Measurements from ENCODE around the gene DNAJB14.

Gene DNAJB14

GRCh38 chr4:99878604-99879003, 67.8 kb downstream of the DNAJB14 start:
- no peak overlapping the region for H3K4me3 ChIP-seq
- H3K27ac ChIP-seq = no peak overlapping the region

GRCh38 chr4:99876946-99877345, 69.5 kb downstream of the DNAJB14 start:
- Histone ChIP-seq H3K27ac (no peak overlapping the region), H3K4me3 (no peak overlapping the region)

GRCh38 chr4:99875071-99875470, 71.3 kb downstream of the DNAJB14 start:
- Histone ChIP-seq H3K4me3 (no peak overlapping the region), H3K27ac (no peak overlapping the region)

DNA sequence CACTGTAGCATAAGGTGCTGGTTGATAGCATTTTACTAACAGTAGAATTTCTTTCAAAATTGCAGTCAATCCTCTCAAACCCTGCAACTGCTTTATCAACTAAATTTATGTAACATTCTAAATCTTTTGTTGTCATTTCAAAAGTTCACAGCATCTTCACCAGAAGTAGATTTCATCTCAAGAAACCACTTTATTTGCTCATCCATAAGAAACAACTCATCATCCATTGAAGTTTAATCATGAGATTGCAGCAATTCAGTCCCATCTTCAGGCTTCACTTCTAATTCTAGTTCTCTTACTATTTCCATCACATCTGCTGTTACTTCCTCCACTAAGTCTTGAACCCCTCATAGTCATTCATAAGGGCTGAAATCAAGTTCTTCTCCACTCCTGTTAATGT, 73.8 kb downstream of the DNAJB14 start:
- H3K27ac ChIP-seq = no peak overlapping the region

DNA sequence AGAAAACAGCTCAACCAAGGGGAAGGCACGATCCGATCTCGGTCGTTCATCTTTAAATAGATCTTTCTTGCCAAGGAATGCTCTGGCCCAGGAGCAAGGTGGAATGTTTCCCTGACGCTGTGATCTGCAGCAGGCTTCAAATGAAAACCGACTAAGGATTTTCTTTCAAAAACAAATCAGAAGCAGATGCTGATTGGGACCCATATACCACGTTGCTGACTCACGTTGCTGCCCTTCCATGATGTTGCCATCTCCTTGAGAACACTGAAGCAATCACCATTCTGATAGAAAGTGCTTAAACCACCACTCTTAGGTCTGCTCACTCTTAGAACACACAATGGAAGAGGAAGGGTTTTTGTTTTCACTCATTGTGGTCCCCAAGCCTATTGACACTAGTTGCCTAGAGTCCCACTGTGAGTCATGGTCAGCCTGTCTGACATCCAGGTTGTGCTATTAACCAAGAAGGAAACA, 78.3 kb downstream of the DNAJB14 start:
- H3K27ac ChIP-seq = no peak overlapping the region
- no peak overlapping the region for H3K4me3 ChIP-seq

More for the DNA sequence above, 73.8 kb downstream of the DNAJB14 start:
- H3K4me3 ChIP-seq = no peak overlapping the region

DNA sequence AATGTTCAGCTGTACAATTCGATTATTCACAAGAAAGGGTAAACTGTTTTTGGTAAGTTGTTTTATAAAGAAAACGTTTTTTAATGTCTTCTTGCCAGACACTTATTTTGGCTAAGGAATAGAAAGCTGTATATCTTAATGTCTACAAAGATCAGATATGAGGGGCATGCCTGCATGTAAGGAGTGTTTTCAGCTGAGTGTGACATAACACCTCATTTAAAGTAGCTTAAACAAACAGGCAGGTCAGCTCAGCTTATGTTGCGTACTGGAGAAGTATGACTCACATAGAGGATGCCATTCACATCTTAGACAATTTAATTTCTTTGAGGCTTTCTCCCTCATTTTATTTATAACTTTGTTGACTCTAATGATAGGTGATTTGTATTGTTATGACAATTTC, 82.6 kb downstream of the DNAJB14 start:
- no peak overlapping the region for H3K4me3 ChIP-seq
- no peak overlapping the region for H3K27ac ChIP-seq

DNA sequence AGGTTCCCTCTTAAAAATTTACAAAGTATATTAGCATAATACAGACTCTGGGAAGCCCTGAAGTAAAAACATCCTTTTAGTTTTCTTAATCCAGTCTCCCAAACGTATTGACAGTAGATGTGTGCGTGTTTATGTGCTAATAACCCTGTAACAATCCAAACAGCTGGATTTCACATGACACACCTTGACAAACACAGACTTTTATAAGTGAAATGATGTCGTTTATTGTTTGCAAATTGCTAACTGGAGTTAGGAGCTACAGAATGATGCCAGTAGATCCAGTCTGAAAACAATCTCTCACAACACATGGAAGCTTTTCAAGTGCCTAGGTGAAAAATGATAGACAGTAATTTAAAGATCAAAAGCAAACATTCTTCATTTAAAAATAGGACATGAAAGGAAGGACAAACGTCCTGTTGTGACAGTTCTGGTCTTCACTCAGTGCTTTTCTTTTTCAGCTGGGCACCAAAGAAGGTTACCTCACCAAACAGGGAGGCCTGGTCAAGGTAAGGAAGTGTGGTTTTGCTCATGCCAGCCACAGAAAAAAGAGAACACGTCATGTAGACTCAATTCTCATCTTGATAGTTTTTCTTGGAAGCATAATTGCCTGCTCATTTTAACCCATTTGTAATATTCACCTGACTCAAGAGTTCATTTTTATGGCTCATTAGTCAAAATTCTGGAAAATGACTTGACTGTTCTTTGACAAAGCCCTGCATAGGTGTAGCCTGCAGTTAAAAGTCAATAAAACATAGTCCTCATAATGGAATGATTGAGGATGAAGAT, 85.1 kb downstream of the DNAJB14 start:
- H3K27ac ChIP-seq = no peak overlapping the region
- no peak overlapping the region for H3K4me3 ChIP-seq

DNA sequence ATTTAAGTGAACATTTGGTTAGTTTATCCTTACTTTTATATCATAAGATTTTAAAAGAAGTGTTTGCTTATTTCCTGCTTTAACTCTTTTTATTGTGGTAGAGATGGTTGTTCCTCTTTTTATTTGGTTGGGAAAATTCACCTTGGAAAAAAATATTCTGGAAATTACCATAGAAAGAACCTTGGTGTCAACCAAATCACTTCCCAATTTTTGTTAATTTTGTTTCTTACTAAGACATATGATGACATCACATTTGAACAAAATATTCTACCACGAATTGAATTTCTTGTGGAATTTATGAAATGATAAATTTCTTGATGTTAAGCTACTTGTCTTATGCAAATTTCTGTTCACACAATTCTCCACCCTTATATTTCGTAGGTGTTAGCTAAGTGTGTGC, 85.9 kb downstream of the DNAJB14 start:
- no peak overlapping the region for H3K4me3 ChIP-seq
- H3K27ac ChIP-seq = no peak overlapping the region

- Histone ChIP-seq H3K27ac (peak overlapping the region in 2 of 21 experiments; percentile 29 to 46), H3K4me3 (no peak overlapping the region)
Observed at GRCh38 chr4:99859618-99860017, 86.8 kb downstream of the DNAJB14 start.

DNA sequence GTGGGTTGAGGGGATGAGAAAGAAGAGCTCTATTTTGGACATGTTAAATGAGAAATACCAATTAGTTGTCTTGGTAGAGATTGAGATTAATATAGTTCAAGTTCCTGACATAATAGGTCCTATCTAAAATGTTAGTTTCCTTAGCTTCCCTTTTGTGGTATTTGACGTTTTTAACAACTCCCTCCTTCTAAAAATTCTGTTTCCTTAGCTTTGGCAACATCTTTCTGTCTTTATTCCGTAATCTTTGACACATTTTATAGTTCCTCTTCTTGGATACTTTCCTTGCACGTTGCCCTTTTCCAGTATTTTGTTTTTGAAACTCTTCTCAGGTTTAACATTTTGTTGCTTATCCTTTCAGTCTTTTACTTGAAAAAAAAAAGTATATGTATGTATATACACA, 89.1 kb downstream of the DNAJB14 start:
- Histone ChIP-seq H3K4me3 (no peak overlapping the region), H3K27ac (peak overlapping the region in 7 of 21 experiments; percentile 19 to 63 (median 57))

- Histone ChIP-seq H3K27ac (peak overlapping the region in 12 of 21 experiments; percentile 6 to 63 (median 42)), H3K4me3 (no peak overlapping the region)
Observed at GRCh38 chr4:99856166-99856565, 90.3 kb downstream of the DNAJB14 start.

- no peak overlapping the region for H3K4me3 ChIP-seq
- peak overlapping the region in 8 of 21 experiments; percentile 12 to 63 (median 43) for H3K27ac ChIP-seq
Observed at GRCh38 chr4:99855678-99856077, 90.7 kb downstream of the DNAJB14 start.

GRCh38 chr4:99853999-99854398, 92.4 kb downstream of the DNAJB14 start:
- Histone ChIP-seq H3K4me3 (no peak overlapping the region), H3K27ac (peak overlapping the region in 1 of 21 experiments; percentile 63)

DNA sequence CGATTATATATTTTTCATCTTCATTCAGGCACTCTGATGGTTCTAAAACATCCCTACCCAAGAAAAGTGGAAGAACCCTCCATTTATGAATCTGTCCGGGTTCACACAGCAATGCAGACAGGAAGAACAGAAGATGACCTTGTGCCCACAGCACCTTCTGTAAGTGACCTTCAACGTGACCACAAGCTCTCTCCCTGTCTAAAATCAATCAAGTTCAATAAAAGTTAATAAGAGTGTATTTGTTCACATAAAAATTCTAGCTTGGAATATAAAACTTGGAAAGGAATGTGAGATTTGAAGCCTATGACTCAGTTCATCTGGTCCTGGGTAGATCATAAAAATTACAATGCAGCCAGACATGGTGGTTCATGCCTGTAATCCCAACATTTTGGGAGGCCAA, 93.2 kb downstream of the DNAJB14 start:
- H3K4me3 ChIP-seq = no peak overlapping the region
- no peak overlapping the region for H3K27ac ChIP-seq

DNA sequence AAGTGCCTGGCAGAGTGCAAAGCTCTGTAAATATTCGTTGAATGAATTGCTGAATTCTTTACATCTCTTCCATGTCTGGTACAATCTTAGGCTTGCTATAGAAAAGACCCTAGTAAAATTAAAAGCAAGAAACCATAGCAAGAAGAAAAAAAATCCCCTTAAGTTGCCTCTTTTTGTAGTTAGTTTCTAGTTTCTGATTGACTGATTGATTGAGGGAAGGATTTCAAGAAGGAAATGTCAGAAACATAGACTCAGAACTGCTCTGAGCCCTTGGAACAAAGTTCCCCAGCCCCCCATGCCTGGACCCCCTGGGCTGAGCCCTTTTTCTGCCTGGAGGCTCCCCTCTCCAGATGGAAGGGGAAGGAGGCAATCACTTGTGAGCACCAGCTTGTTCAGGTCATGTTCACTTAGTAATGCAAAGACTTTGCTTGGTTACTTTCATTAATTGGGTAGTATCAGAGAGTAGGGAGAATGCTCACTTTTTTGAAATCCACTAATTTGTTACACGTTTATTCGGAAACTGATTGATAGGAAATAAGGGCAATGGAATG, 94.1 kb downstream of the DNAJB14 start:
- Histone ChIP-seq H3K4me3 (no peak overlapping the region), H3K27ac (peak overlapping the region in 2 of 21 experiments; percentile 13 to 24)

DNA sequence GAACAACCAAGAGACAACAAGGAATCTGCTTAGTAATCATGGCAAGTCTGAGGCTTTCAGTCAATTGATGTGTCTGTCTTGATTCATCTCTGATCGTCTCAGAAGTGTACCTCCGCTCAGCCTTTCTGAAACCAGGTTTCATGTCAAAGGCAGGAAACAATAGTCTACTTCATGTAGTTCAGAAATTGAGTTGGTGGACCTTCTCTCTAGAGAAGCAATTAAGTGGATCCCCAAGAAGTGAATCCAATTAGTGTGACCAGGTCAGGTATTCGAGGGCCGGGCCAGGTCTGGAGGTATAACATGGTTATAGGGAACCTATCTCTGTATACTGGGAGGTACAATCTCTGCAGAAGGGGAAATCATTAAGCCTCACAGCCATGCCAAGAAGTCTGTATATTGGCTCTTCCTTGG, 97.8 kb downstream of the DNAJB14 start:
- H3K27ac ChIP-seq = peak overlapping the region in 1 of 21 experiments; percentile 43
- no peak overlapping the region for H3K4me3 ChIP-seq

- H3K27ac ChIP-seq = peak overlapping the region in 8 of 21 experiments; percentile 1 to 50 (median 8)
- no peak overlapping the region for H3K4me3 ChIP-seq
Observed at GRCh38 chr4:99847362-99847976, 98.9 kb downstream of the DNAJB14 start.

DNA sequence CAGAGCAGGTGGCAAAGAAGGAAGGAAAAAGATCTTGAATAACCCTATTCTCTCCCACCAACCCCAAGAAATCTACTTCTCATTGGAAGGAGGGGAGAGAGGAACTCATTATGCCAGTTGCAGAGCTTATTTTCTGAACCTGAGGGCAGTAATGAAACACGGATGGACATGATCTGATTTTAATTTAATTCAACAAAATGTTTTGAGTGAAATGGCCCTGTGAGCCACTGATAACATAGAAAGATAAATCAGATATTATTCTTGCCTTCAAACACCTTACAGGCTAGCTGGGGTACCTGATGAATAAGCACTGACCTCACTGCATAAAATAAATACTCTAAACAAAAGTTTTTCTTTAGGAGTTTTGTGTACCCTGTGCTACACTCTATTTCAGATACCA, 99.5 kb downstream of the DNAJB14 start:
- peak overlapping the region in 6 of 21 experiments; percentile 1 to 43 (median 8) for H3K27ac ChIP-seq
- no peak overlapping the region for H3K4me3 ChIP-seq
